HepG2 (cell line): Measurements from ENCODE around the gene TADA2A. TPM values are rescaled to one million over a fixed set of nuclear protein-coding genes. Genes with fewer than 3 reads are reported as not detected.

Experiments used
- DNMT3B ChIP-seq: conservative IDR thresholded peaks from 2 replicates; pipeline ENCODE4 v1.6.1; 2016; ENCODE audit warnings: missing biosample characterization, control low read depth
- FOXA3 ChIP-seq: IDR thresholded peaks from 2 replicates; pipeline ENCODE4 v1.6.1; 2016; ENCODE audit warnings: missing genetic modification reagents, missing compliant biosample characterization
- GABPB1 ChIP-seq: IDR thresholded peaks from 2 replicates; pipeline ENCODE4 v1.6.1; 2016; ENCODE audit warnings: mild to moderate bottlenecking, missing genetic modification reagents, moderate library complexity, missing compliant biosample characterization
- GLI4 ChIP-seq: sonication (generic); formaldehyde crosslinking; IDR thresholded peaks from 2 replicates; pipeline ENCODE4 v1.5.1; 2020; ENCODE audit warnings: missing genetic modification reagents, mild to moderate bottlenecking, moderate library complexity, borderline replicate concordance
- GZF1 ChIP-seq: sonication (generic); formaldehyde crosslinking; IDR thresholded peaks from 2 replicates; pipeline ENCODE4 v1.5.1; 2020; ENCODE audit warnings: mild to moderate bottlenecking, missing genetic modification reagents
- KAT8 ChIP-seq: IDR thresholded peaks from 2 replicates; pipeline ENCODE4 v1.6.1; 2016; ENCODE audit warnings: missing genetic modification reagents, missing compliant biosample characterization
- NCOA1 ChIP-seq: sonication (generic); formaldehyde crosslinking; IDR thresholded peaks from 2 replicates; pipeline ENCODE4 v1.9.0; 2021; ENCODE audit warnings: missing genetic modification reagents
- ONECUT2 ChIP-seq: sonication (generic); formaldehyde crosslinking; IDR thresholded peaks from 2 replicates; pipeline ENCODE4 v1.4.0; 2020; ENCODE audit warnings: missing genetic modification reagents
- RFX3 ChIP-seq: IDR thresholded peaks from 2 replicates; pipeline ENCODE4 v1.6.1; 2016; ENCODE audit warnings: missing biosample characterization, missing genetic modification reagents
- SAP130 ChIP-seq: IDR thresholded peaks from 2 replicates; pipeline ENCODE4 v1.6.1; 2016; ENCODE audit warnings: low read depth
- SRSF4 ChIP-seq: fragments of 200-400 bp; formaldehyde crosslinking; IDR thresholded peaks from one replicate; pipeline ENCODE4 v1.6.1; 2018; ENCODE audit warnings: mild to moderate bottlenecking, low read depth, low read length, moderate library complexity; ENCODE audit not compliant: poor library complexity, severe bottlenecking
- ZNF160 ChIP-seq: sonication (generic); formaldehyde crosslinking; IDR thresholded peaks from 2 replicates; pipeline ENCODE4 v1.8.0; 2022; ENCODE audit warnings: mild to moderate bottlenecking, inconsistent platforms, missing genetic modification reagents
- ZNF761 ChIP-seq: sonication (generic); formaldehyde crosslinking; conservative IDR thresholded peaks from 2 replicates; pipeline ENCODE4 v1.4.0; 2020; ENCODE audit warnings: mild to moderate bottlenecking, missing genetic modification reagents
- polyA plus RNA-seq, 8 experiments: library from polyadenylated mRNA; depleted of rRNA in 3 of 8; stranded (reverse) in 7 of 8; unstranded in 1 of 8; fragments of >200 nt; fragmentation: Illumina TruSeq in 4 of 8; extraction: Trizol in 4 of 8; gene quantifications; 2 replicates each; pipeline versions ENCODE4 v1.2.1 to v1.2.3, GENCODE V29; 2011 to 2016; ENCODE audit warnings: low read depth in 4 of 8, missing spikeins in 1 of 8, mixed read lengths in 1 of 8; ENCODE audit not compliant: insufficient read depth in 1 of 8
- total RNA-seq, 5 experiments: library from RNA; depleted of rRNA; stranded (reverse); fragments of >200 nt; fragmentation: Illumina TruSeq; extraction: Trizol; gene quantifications; 2 replicates each; pipeline ENCODE4 v1.2.3, GENCODE V29; 2016; ENCODE audit warnings: low read depth in 1 of 5
- TF ChIP-seq, protein P1 (sequence below): sonication (generic); formaldehyde crosslinking; IDR thresholded peaks from 2 replicates; pipeline ENCODE4 v1.4.0; 2020; ENCODE audit warnings: missing genetic modification reagents
- TF ChIP-seq, protein P2 (sequence below): sonication (generic); formaldehyde crosslinking; IDR thresholded peaks from 2 replicates; pipeline ENCODE4 v1.8.0; 2023; ENCODE audit warnings: mild to moderate bottlenecking, missing genetic modification reagents
- TF ChIP-seq, protein P3 (sequence below): sonication (generic); formaldehyde crosslinking; IDR thresholded peaks from 2 replicates; pipeline ENCODE4 v1.4.0; 2020; ENCODE audit warnings: missing genetic modification reagents
- TF ChIP-seq, protein P4 (sequence below): sonication (generic); formaldehyde crosslinking; IDR thresholded peaks from 2 replicates; pipeline ENCODE4 v1.5.1; 2020; ENCODE audit warnings: missing genetic modification reagents, mild to moderate bottlenecking, borderline replicate concordance
- TF ChIP-seq, protein P5 (sequence below): sonication (generic); formaldehyde crosslinking; IDR thresholded peaks from 2 replicates; pipeline ENCODE4 v1.4.0; 2020; ENCODE audit warnings: missing genetic modification reagents, borderline replicate concordance

The TADA2A gene
- total and polyA plus RNA-seq, 2 of the 13 experiments (the other 11 are each of a cell fraction or from before 2014, with no cell fraction given) = 8.0 to 14.0 TPM

DNA sequence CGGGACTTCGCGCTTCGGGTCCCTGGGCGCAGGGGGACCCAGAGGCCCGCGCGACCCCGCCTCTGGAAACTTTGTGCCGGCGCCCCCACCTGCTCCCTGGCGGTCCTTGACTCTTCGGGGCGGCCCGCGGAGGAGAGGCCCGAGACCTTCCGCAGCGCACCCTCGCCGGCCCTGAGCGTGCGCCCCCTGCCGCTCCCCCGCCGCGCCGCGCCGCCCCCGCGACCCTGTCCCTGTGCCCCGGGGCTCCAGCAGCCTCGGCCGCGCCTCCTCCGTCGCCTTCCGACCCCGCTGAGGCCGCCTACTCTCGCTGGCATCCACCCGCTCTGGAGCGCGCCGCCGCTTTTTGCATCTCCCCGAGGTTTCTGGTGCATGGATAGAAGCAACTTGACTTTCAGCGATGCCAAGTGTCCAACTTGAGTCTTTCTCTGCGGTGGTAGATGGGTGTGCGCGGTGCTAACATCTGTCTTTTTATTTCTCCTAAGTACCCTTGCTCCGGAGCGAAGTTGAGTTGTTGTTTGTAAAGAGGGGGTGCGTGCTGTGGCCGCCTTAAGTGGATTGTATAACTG is 83.4 kb downstream of the TADA2A start (continued):
- TF ChIP-seq, protein P1, sequence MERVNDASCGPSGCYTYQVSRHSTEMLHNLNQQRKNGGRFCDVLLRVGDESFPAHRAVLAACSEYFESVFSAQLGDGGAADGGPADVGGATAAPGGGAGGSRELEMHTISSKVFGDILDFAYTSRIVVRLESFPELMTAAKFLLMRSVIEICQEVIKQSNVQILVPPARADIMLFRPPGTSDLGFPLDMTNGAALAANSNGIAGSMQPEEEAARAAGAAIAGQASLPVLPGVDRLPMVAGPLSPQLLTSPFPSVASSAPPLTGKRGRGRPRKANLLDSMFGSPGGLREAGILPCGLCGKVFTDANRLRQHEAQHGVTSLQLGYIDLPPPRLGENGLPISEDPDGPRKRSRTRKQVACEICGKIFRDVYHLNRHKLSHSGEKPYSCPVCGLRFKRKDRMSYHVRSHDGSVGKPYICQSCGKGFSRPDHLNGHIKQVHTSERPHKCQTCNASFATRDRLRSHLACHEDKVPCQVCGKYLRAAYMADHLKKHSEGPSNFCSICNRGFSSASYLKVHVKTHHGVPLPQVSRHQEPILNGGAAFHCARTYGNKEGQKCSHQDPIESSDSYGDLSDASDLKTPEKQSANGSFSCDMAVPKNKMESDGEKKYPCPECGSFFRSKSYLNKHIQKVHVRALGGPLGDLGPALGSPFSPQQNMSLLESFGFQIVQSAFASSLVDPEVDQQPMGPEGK (CRISPR knock-in tag) = peak; percentile 12; the same call in 1 of the 2 replicates
- TF ChIP-seq KAT8 (0 out of 2 replicates have a peak, but pooled peaks have one; percentile 23), GZF1 (CRISPR knock-in tag) (no peak), ONECUT2 (CRISPR knock-in tag) (no peak), DNMT3B (CRISPR knock-in tag) (no peak), RFX3 (CRISPR knock-in tag) (no peak), FOXA3 (CRISPR knock-in tag) (no peak), GABPB1 (CRISPR knock-in tag) (peak; percentile 48; the same call in 1 of the 2 replicates), ZNF761 (CRISPR knock-in tag) (0 out of 2 replicates have a peak, but pooled peaks have one; percentile 7), ZNF160 (0 out of 2 replicates have a peak, but pooled peaks have one; percentile 23), SAP130 (peak; percentile 64), SRSF4 (no peak), GLI4 (CRISPR knock-in tag) (no peak), NCOA1 (CRISPR knock-in tag) (no peak)
- TF ChIP-seq, protein P2, sequence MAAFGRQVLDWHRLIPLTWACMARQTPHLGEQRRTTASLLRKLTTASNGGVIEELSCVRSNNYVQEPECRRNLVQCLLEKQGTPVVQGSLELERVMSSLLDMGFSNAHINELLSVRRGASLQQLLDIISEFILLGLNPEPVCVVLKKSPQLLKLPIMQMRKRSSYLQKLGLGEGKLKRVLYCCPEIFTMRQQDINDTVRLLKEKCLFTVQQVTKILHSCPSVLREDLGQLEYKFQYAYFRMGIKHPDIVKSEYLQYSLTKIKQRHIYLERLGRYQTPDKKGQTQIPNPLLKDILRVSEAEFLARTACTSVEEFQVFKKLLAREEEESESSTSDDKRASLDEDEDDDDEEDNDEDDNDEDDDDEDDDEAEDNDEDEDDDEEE (CRISPR knock-in tag) = 0 out of 2 replicates have a peak, but pooled peaks have one; percentile 36
- TF ChIP-seq, protein P3, sequence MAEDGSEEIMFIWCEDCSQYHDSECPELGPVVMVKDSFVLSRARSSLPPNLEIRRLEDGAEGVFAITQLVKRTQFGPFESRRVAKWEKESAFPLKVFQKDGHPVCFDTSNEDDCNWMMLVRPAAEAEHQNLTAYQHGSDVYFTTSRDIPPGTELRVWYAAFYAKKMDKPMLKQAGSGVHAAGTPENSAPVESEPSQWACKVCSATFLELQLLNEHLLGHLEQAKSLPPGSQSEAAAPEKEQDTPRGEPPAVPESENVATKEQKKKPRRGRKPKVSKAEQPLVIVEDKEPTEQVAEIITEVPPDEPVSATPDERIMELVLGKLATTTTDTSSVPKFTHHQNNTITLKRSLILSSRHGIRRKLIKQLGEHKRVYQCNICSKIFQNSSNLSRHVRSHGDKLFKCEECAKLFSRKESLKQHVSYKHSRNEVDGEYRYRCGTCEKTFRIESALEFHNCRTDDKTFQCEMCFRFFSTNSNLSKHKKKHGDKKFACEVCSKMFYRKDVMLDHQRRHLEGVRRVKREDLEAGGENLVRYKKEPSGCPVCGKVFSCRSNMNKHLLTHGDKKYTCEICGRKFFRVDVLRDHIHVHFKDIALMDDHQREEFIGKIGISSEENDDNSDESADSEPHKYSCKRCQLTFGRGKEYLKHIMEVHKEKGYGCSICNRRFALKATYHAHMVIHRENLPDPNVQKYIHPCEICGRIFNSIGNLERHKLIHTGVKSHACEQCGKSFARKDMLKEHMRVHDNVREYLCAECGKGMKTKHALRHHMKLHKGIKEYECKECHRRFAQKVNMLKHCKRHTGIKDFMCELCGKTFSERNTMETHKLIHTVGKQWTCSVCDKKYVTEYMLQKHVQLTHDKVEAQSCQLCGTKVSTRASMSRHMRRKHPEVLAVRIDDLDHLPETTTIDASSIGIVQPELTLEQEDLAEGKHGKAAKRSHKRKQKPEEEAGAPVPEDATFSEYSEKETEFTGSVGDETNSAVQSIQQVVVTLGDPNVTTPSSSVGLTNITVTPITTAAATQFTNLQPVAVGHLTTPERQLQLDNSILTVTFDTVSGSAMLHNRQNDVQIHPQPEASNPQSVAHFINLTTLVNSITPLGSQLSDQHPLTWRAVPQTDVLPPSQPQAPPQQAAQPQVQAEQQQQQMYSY = peak; percentile 90
- TF ChIP-seq, protein P4, sequence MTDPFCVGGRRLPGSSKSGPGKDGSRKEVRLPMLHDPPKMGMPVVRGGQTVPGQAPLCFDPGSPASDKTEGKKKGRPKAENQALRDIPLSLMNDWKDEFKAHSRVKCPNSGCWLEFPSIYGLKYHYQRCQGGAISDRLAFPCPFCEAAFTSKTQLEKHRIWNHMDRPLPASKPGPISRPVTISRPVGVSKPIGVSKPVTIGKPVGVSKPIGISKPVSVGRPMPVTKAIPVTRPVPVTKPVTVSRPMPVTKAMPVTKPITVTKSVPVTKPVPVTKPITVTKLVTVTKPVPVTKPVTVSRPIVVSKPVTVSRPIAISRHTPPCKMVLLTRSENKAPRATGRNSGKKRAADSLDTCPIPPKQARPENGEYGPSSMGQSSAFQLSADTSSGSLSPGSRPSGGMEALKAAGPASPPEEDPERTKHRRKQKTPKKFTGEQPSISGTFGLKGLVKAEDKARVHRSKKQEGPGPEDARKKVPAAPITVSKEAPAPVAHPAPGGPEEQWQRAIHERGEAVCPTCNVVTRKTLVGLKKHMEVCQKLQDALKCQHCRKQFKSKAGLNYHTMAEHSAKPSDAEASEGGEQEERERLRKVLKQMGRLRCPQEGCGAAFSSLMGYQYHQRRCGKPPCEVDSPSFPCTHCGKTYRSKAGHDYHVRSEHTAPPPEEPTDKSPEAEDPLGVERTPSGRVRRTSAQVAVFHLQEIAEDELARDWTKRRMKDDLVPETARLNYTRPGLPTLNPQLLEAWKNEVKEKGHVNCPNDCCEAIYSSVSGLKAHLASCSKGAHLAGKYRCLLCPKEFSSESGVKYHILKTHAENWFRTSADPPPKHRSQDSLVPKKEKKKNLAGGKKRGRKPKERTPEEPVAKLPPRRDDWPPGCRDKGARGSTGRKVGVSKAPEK (CRISPR knock-in tag) = no peak
- TF ChIP-seq, protein P5, sequence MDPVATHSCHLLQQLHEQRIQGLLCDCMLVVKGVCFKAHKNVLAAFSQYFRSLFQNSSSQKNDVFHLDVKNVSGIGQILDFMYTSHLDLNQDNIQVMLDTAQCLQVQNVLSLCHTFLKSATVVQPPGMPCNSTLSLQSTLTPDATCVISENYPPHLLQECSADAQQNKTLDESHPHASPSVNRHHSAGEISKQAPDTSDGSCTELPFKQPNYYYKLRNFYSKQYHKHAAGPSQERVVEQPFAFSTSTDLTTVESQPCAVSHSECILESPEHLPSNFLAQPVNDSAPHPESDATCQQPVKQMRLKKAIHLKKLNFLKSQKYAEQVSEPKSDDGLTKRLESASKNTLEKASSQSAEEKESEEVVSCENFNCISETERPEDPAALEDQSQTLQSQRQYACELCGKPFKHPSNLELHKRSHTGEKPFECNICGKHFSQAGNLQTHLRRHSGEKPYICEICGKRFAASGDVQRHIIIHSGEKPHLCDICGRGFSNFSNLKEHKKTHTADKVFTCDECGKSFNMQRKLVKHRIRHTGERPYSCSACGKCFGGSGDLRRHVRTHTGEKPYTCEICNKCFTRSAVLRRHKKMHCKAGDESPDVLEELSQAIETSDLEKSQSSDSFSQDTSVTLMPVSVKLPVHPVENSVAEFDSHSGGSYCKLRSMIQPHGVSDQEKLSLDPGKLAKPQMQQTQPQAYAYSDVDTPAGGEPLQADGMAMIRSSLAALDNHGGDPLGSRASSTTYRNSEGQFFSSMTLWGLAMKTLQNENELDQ = no peak
